Measurements from ENCODE around the gene DLGAP1.

The DLGAP1 gene

DNA sequence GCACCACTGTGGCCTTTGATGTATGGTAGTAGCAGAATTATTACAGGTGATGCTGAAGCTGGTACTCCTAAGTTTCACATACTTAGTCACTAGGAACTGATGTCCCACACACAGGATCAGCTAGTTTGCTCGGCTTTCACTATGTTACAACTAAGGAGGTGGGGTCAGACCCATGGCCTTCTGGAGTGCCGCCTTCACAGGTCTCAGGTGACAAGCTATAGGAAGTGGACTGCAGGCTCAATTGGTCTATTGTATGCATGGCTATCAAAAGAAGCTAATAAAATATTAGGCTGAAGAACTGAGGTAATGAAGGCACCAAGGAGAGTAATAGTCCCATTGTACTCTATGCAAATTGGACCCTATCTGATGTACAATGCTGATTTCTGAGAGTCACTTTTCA is 170.6 kb downstream of the DLGAP1 start:
- DNase-seq = no peak

DNA sequence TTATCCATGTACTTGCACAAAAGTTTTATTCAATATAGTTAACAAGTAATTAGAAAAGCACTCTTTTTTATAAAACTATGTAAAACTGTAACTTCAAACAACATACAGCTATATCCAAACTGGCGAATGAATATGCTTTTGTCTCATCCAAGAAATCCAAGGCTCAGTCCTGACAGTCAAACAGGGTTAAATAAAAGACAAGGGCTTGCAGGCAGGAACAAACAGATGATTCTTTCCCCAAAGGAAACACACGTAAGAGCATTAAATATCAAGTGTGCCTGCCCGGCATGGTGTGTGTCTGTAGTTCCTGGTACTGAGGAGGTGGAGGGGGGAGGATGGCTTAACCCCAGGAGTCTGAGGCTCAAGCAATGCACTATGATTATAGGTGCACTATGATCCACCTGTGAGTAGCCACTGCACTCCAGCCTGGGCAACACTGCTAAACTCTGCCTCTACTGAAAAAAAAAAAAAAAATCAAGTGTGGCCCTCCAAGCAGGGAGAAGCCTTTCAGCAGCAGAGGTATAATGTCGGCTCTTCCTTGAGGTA is 171.3 kb downstream of the DLGAP1 start:
- DNase-seq = no peak

DNA sequence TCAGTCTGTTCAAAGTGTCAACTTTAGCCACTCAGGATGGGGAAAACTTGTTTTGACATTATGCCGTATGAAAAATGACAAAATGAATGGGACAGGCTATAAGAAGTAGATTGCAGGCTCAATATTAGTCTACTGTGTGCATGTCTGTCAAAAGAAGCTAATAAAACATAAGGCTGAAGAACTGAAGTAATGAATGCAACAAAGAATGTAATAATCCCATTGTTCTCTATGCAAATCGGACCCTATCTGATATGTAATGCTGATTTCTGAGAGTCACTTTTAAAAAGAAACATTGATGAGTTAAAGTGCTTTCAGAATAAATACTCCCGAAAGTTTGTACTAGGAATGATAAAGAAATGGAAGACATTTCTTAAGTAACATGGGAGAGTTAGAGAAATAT is 172.2 kb downstream of the DLGAP1 start:
- DNase-seq = no peak

DNA sequence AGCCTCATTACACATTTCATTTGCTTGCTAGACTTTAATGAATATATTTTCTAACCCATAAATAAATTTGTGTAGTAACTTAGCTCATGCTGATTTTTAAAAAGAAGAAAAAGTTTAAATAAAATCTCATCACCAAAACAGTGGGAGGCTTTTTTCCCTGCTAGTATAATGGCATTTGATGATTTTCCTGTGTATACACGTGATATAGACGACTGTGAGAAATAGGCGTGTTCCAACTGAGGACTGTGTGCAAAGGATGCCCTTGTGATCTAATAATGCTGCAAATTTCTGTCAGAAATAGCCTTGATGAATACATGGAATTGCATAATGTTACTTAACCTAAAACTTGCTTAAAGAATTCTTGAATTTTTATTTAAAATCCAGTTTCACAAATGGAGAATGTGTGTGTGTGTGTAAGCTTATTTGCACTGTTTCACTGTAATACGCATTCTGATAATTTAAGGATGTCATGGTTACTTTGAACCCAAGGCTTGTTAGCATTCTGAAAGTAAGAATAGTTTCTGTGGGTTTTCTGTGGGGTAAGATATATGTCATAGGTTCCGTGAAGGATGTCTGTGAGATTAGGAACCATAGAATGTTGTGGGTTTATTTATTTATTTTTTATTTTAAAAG is 178.0 kb downstream of the DLGAP1 start:
- no peak for DNase-seq

DNA sequence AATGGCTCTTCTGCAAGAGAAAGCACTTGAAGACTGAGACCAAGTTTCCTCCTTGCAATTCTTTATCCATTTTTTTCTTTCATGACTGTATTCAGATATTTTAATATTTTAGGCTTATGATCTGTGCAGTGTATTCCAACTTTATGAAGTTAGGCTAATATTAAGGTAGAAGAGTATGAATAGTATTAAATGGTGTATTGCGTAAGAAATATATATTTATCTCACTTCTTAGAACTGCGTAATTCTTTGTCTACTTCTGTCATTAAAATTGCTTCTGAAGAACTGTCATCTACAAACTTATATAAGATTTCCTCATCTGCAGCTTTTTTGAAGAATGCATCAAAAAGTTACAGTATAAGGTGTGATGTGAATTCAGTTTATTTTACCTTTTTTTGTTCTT is 183.2 kb downstream of the DLGAP1 start:
- DNase-seq = no peak

DNA sequence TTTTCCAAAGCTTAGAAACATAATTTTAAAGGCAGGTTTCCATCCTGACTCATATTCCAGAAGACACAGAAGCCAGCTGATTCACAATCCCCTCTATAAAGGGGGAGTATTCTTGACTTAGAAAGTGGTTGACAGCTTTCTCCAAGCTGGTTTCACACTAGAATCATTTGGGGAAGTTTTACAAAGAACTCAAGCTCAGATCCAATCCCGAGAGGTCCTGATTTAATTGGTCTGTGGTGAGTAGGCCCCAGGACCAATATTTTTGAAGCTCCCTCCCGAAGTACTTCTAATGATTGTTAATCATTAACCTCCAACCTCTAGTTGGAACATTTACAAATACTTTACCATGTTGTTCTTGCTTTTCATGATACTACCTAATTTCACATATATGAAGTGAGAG is 184.1 kb downstream of the DLGAP1 start:
- no peak for DNase-seq

DNA sequence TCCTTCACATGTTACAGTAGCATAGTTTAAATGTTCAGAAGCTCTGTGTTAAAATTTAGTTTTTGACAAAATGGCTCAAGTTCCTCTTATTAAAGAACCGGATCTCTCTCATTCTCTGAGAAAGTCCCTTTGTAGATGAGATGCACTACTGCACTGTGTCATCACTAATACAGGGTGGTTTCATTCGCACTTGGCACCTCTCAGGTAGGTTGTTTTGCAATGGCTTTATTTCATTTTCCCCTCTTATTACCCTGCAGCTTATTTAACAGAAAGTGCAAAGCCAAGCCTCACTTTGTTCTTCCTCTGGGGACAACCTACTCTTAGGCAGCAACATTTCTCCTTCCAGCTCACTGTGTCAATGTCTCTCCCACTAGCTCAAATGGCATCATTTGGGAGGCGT is 185.1 kb downstream of the DLGAP1 start:
- no peak for DNase-seq

DNA sequence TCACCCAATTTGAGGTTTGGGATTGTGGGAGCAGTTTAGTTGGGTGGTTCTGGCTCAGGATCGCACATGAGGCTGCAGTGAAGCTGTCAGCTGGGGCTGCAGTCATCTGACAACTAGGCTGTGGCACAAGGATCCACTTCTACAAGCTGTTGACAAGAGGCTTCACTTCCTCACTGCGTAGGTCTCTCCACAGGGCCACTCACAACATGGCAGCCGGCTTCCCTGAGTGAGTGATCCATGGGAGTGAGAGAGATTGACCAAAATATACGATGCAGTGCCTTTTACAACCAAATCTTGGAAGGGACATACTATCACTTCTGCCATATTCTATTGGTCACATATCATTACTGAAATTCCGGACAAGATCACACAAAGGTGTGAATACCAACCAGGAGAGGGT is 187.5 kb downstream of the DLGAP1 start:
- no peak for DNase-seq

DNA sequence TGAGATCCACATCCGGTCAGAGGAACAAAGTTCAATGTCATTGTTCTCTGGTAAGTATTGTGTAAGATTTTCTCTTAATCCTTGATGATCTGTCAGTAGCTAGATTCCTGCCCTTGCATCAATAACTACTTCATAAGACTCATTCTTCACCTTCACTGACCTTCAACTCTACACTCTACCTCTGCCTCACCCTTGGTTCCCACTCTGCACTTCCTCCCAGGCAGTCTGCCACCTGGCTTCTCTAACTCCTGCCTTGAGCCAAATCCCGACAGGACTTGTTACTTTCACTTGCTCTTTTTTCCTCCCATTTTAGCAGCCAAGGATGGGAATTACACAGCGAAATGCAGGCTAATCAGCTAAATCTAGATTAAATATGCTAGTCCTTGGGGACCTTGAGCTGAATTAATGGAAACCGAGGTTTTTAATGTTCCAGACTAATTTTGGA is 190.7 kb downstream of the DLGAP1 start:
- DNase-seq = no peak

DNA sequence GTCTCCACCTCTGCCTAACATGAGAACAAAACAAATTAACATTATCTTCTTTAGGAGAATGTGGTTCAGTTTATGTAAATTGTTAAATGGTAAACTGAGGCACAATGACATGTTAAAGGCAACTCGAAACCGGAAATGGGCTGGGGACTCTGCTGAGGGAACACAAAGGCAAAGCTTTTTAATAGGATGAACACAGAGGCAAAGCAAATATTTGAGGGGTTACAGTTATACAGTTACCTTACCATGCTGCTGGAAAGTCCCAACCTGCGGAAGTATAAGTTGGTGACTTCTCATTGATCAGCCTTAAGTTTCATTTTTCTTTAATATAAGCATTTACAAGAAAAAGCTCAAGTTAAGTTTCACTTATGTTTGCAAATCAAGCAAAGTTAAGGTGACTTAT is 195.0 kb downstream of the DLGAP1 start:
- DNase-seq = no peak

DNA sequence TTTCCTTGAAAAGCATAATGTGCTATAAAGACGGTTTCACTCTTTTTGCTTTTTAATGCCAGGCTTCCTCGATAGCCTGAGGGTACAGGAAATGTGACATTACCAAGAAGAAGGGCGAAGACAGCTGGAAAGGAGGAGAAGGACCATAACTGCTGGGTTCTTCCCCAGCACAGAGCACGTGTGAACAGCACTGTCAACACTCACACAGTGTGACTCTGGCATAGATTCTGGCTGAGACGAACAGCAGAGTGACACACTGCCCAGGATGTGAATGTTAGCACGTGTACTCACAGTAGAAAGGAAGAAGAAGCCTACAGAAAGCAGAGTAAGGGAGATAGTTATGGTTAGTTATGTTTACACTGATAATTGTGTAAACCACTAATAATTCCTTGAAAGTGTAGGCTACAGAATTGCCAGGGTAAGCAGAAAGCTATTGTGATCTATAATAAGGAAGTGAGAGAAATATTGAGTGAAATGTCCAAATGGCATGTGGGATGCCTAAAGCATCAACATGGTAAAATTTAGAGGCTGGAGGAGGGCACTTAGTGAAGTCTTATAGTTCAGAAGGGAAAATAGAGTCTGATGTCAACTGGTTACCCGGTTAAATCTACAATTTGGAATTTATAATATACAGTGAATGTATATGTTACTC is 198.2 kb downstream of the DLGAP1 start:
- DNase-seq = no peak

DNA sequence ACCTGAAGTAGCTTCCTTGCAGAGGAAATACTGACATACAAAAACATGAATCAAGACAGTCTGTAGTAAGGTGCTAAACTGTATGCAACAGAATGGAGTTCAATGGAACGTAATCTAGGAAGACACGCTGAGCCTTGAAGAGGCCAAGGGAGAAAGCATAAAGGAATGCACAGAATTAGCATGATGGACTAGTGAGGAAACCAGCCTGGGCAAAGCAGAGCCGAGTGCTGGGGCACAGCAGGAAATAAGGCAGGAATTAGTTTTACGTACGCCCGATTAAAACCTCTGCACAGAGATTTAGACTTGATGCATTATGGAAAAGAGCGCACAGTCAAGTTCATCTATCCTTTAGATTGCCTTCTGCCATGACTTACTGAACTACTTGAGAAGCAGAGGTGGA is 200.3 kb downstream of the DLGAP1 start:
- DNase-seq = no peak

DNA sequence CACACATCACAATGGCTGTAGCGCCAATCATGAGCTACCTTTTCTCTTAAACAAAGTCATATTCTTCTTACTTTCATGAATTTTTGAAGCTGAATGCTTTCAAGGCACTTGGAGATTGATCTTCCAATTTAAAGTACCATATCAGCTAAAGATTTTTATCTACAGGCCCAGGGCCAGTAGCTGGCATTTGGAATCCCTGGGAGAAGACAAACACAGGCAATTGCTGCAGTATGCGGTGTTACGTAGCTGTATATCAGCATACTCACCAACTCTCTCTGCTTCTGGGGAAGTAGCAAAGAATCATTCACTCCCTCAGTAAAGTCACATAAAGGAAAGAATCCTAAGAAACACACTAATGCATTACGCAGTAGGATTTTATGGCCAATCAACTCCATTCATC is 202.3 kb downstream of the DLGAP1 start:
- DNase-seq = no peak

DNA sequence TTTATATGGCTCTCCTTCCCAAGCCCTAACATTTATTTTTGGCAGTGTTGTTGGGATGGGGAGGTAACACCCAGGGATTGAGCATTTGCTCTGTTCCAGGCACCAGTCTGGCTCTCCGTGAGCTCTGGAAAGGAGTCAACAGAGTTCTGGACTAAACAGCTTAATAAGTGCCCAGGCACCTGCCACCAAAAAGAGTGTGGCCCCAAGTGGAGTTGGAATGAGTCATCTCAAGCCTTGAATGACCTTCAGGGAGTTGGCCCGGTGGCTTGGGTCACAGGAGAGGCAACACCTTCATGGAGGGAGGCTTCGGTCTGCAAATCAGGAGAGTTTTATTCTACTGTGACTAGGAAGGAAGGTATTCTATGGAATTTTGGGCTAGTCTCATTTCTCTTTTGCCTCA is 203.2 kb downstream of the DLGAP1 start:
- no peak for DNase-seq

DNA sequence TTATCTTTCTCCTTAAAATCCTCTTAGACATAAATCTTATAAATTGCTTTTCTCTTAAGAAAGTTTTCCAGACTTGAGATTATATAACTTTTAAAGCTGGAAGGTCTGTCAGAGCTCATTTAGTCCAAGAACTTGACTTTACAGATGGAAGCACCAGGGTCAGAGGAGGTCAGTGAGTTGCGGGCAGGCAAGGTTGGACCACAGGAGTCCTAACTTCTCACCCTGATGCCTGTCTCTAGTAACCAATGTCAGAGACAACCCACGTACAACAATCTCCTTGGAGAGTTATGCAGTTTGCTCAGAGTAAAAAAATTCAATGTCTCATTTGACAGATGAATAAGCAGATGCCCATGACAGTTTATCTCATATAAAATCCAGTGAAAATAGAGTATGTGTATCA is 203.9 kb downstream of the DLGAP1 start:
- no peak for DNase-seq

DNA sequence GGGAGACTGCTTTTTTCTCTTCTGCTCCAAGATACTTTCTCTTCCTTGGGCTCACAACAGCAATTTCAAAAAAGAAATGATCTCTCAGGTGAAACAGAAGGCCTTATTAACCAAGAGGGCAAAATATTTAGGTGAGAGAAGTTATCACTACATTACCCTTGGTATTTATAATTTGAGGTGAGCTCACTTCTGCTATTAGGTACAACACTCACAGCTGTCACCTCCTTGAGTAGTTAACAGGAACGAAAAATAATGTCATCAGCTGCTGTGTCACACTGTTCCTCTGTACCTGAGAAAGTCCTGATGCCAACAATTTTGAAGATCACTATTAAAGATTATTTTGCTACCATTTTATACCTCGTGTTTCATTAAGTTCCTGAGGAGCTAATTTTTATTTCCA is 205.0 kb downstream of the DLGAP1 start:
- no peak for DNase-seq

DNA sequence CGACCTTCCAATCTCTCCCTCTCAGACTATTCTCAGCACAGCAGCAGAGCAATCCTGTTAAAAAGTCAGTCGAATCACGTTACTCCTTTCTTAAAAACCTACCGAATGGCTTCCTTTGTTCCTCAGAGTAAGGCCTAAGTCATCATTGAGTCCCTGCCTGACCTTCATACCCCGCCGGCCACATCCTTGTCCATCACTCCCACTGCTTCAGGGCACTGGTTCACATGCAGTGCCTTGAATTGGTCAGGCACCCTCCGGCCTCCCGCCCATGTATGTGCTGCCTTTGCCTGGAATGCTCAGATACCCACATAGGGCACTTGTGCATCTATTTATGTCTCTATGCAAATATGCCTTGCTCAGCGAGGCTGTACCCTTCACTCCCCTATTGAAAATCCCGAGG is 206.4 kb downstream of the DLGAP1 start:
- DNase-seq = no peak

DNA sequence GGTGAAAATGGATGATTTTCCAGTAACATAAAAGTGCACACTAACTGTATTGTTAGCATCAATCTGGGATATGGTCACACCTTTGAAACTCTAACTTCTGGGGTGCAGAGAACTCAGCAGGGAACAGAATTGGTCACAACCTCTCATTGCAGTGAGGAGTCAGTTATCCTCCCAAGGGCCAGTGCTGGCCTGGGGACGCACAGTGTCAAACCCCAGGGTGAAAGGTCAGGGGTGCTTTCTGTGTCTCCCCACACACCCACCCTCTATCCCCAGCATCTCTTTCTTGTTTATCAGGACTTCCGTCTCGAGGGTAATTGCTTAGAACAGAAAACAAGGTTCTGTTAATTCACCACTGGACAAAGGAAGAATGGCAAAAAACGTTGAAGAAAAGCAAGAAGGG is 208.7 kb downstream of the DLGAP1 start:
- DNase-seq = no peak

DNA sequence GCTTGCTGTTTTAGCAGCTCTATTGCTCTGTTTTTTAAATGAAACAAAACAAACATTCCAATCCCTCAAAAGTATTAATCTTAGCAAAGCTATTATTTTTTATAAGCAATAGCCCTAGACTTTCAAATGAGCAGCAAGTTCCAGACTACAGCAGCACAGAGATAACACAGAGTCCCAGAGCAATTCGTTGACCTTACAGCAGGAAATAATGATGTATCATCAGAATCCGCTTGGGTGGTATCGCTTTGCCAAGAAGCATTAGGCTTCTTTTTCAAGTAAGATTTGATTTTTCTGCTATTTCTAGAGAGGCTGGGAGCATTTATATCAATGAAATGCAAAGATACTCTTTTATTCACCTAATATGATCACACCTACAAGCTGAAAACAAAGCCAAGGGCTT is 209.7 kb downstream of the DLGAP1 start:
- DNase-seq = no peak

DNA sequence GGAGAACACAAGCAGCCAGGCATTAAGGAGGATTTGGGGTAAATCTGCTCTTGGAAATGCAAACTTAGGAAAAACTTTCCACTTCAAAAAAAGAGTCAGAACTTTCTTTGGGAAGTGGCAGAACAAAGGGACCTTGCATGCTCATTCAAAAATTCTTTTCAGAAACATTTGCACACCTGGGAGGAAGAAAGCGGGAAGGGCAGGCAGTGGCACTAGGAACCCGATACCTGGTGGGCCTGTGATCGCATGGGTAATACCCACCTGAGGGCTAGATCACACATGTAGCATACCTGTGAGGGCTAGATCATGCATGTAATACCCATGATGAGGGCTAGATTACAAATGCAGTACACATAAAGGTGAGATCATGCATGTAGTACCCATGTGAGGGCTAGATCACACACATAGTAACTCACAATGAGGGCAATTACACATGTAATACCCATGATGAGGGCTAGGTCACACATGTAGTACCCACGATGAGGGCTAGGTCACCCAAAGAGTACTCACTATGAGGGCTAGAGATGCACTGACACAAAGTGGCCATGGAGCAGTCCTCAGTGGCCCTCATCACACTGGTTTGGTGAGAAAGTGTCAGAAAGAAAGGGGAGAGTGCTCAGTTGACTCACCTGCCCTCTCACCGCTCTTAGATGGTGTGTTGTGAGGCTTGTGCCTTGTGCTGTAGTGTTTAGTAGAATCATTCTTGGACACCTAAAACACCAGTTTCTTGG is 212.5 kb downstream of the DLGAP1 start:
- DNase-seq = no peak

DNA sequence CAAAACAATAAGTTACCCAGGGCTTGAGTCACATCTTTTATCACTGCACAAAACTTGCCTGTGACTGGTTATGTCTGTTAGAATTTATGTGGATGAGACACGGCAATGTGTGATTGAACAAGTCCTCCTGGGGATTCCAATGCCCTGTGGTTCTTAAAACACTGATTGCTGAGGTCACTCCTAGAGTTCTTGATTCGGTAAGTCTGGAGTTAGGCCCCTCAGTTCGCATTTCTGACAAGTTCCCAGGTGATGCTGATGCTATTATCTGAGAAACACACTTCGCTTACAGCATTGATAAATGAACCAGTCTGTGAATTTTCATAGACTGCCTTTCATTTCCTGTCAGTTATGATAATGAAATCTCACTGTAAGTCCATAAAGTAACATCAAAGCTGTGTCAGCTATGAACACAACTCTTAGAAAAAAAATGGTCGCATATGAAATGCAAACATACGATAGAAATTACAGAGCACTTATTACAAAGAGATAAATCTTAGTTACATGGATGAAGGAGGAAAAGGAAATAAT is 214.0 kb downstream of the DLGAP1 start:
- DNase-seq = no peak

DNA sequence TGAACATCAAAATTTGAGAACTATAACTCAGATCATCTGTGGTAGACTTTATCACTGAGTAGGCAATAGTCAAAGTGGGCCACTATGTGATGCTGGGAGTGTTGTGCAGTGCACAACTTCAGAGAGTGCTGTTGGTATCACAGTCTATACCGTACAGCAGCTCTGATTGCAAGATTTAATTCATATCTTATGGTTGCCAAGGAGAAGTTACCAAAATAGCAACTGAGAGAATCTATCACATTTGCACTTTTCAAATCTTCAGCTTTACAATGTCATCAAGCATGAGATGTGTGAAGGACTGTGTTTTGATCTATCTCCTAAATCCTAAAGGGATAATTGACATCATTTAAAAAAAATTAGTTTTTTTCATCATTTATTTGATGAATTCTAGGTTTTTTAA is 216.1 kb downstream of the DLGAP1 start:
- DNase-seq = no peak

DNA sequence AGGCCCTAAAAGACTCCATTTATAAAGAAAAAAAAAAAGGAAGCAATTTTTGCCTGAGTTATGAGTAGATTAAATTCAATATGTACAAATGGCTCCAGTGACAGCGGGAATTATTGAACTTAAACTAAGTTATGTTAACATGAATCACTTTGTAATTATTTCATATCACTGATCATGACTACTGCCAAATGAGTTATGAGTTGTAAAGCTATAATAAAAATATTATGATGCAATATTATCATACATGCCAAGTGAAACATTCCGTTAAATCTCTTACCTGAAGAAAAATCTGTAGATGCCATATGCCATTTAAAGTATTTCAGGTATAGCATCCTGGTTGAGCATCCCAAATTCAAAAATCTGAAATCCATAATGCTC is 217.5 kb downstream of the DLGAP1 start:
- no peak for DNase-seq

All from stimulated activated CD4-positive, alpha-beta T cell treated with anti-CD3 and anti-CD28 coated beads, Interleukin-4, amount 100 ng/mL, for 1 hour (primary cell).